GM23338 (cell line): Measurements from ENCODE around the gene SCYGR4.

ENCODE experiments used
- CTCF ChIP-seq, 2 experiments: fragments of 200-600 bp in 1 of 2; sonication (generic) in 1 of 2; conservative IDR thresholded peaks; 2 replicates each; pipeline versions ENCODE4 v1.5.1 to v1.6.1; 2016 to 2017; ENCODE audit warnings: antibody characterized with exemption in 2 of 2, low read depth in 2 of 2, mild to moderate bottlenecking in 2 of 2, moderate library complexity in 1 of 2
- EZH2 ChIP-seq: fragments of 200-600 bp; sonication (generic); IDR thresholded peaks from one replicate; pipeline ENCODE4 v1.8.0; 2017; ENCODE audit warnings: antibody characterized with exemption, mild to moderate bottlenecking, low read depth; ENCODE audit not compliant: unreplicated experiment
- EZH2phosphoT487 ChIP-seq: fragments of 200-600 bp; sonication (generic); IDR thresholded peaks from one replicate; pipeline ENCODE4 v1.8.1; 2018; ENCODE audit warnings: antibody characterized with exemption; ENCODE audit not compliant: unreplicated experiment
- JUNB ChIP-seq: IDR thresholded peaks from one replicate; pipeline ENCODE4 v1.6.1; 2016; ENCODE audit warnings: antibody characterized with exemption; ENCODE audit not compliant: unreplicated experiment
- POLR2AphosphoS5 ChIP-seq: IDR thresholded peaks from 2 replicates; pipeline ENCODE4 v1.6.1; 2016; ENCODE audit warnings: antibody characterized with exemption, low read depth
- REST ChIP-seq: IDR thresholded peaks from one replicate; pipeline ENCODE4 v1.6.1; 2018; ENCODE audit warnings: antibody characterized with exemption; ENCODE audit not compliant: unreplicated experiment
- STAT1 ChIP-seq: IDR thresholded peaks from one replicate; pipeline ENCODE4 v1.6.1; 2016; ENCODE audit warnings: antibody characterized with exemption; ENCODE audit not compliant: unreplicated experiment
- ZNF331 ChIP-seq: fragments of 250-450 bp; sonication (Bioruptor Pico); IDR thresholded peaks from 2 replicates; pipeline ENCODE4 v1.5.0; 2020; ENCODE audit warnings: low read depth, mild to moderate bottlenecking, moderate library complexity

GRCh38 chr2:227576812-227577211 lies 40.5 kb upstream of the SCYGR4 start:
- TF ChIP-seq CTCF (conservative IDR thresholded peaks at IDR 0.05; ENCODE audit: low read depth in 2 of 2) (no peak), POLR2AphosphoS5 (no peak), EZH2phosphoT487 (no peak), JUNB (no peak), EZH2 (no peak), REST (no peak), STAT1 (no peak), ZNF331 (CRISPR knock-in tag) (no peak)
